IMR-90 (cell line): Measurements from ENCODE around the gene DHX38. TPM values are rescaled to one million over a fixed set of nuclear protein-coding genes. Genes with fewer than 3 reads are reported as not detected.

Source experiments
- ATAC-seq: fragments of 200-7000 bp; cut with Tn5 transposase; 2 replicates; pipeline ENCODE4 v1.9.1; 2020; ENCODE audit warnings: low read depth, mild to moderate bottlenecking, moderate library complexity
- BruUV-seq: library from RNA; stranded (reverse); fragments of 400-500 nt; replicated peaks from 2 replicates; lab custom pipeline; 2021; lab: Mats Ljungman, UMichigan
- CTCF ChIA-PET: fragments of 300-600 bp; formaldehyde crosslinking; extraction: SDS; loops from one replicate; lab custom pipeline; 2021; ENCODE audit warnings: antibody characterized with exemption; lab: Yijun Ruan, JAX
- POLR2A ChIA-PET: fragments of 300-600 bp; sonication (Branson Sonifier 250); formaldehyde crosslinking; loops from one replicate; lab custom pipeline; 2022; ENCODE audit warnings: antibody characterized with exemption; ENCODE audit not compliant: unreplicated experiment; lab: Charles Lee
- DNase-seq: peaks from one replicate; pipeline ENCODE4 v3.0.0; 2013
- H2AFZ ChIP-seq: replicated peaks from 2 replicates; pipeline ENCODE3; 2013; ENCODE audit warnings: low read length, mild to moderate bottlenecking; ENCODE audit not compliant: poor library complexity
- H2AK5ac ChIP-seq: 2 replicates; pipeline ENCODE4 v1.6.1; 2013; ENCODE audit warnings: low read depth, low read length, inconsistent platforms
- H2AK9ac ChIP-seq: replicated peaks from 2 replicates; pipeline ENCODE3; 2013; ENCODE audit warnings: mild to moderate bottlenecking, low read depth, low read length, moderate library complexity; ENCODE audit not compliant: poor library complexity
- H2BK120ac ChIP-seq: 2 replicates; pipeline ENCODE4 v1.6.1; 2013; ENCODE audit warnings: low read depth, low read length, inconsistent platforms
- H2BK15ac ChIP-seq: 3 replicates; pipeline ENCODE4 v1.6.1; 2013; ENCODE audit warnings: low read depth, low read length, inconsistent platforms
- H2BK20ac ChIP-seq: 2 replicates; pipeline ENCODE4 v1.6.1; 2013; ENCODE audit warnings: low read depth, mild to moderate bottlenecking, inconsistent platforms, low read length, moderate library complexity
- H2BK5ac ChIP-seq: 2 replicates; pipeline ENCODE4 v1.6.1; 2013; ENCODE audit warnings: mild to moderate bottlenecking, low read depth, low read length, inconsistent platforms; ENCODE audit not compliant: poor library complexity, severe bottlenecking
- H3K14ac ChIP-seq: replicated peaks from 2 replicates; pipeline ENCODE4 v1.6.1; 2013; ENCODE audit warnings: low read depth, low read length, inconsistent platforms
- H3K18ac ChIP-seq: 2 replicates; pipeline ENCODE4 v1.6.1; 2013; ENCODE audit warnings: low read depth, low read length, control low read depth
- H3K23ac ChIP-seq: 2 replicates; pipeline ENCODE4 v1.6.1; 2013; ENCODE audit warnings: low read depth, low read length, inconsistent platforms
- H3K27ac ChIP-seq: 2 replicates; pipeline ENCODE4 v1.5.1; 2013; ENCODE audit warnings: mild to moderate bottlenecking, control low read depth, low read length; ENCODE audit not compliant: insufficient read depth
- H3K27me3 ChIP-seq: 2 replicates; pipeline ENCODE4 v1.6.1; 2013; ENCODE audit warnings: low read length; ENCODE audit not compliant: control insufficient read depth, insufficient read depth
- H3K36me3 ChIP-seq: 2 replicates; pipeline ENCODE4 v1.6.1; 2013; ENCODE audit warnings: low read length, mixed read lengths; ENCODE audit not compliant: control insufficient read depth, insufficient read depth
- H3K4ac ChIP-seq: 2 replicates; pipeline ENCODE4 v1.6.1; 2013; ENCODE audit warnings: low read depth, low read length, inconsistent platforms
- H3K4me1 ChIP-seq: 2 replicates; pipeline ENCODE4 v1.6.1; 2013; ENCODE audit warnings: low read length, mixed read lengths; ENCODE audit not compliant: control insufficient read depth, insufficient read depth
- H3K4me2 ChIP-seq: 2 replicates; pipeline ENCODE4 v1.6.1; 2013; ENCODE audit warnings: low read depth, mild to moderate bottlenecking, control low read depth, low read length, moderate library complexity
- H3K4me3 ChIP-seq: 2 replicates; pipeline ENCODE4 v1.5.1; 2013; ENCODE audit warnings: low read depth, mild to moderate bottlenecking, control low read depth, low read length, moderate library complexity; ENCODE audit not compliant: insufficient read depth
- H3K56ac ChIP-seq: 2 replicates; pipeline ENCODE4 v1.6.1; 2013; ENCODE audit warnings: low read length, inconsistent platforms; ENCODE audit not compliant: insufficient read depth; ENCODE audit errors: extremely low read depth
- H3K79me1 ChIP-seq, 2 experiments: 2 replicates each; pipeline ENCODE4 v1.6.1; 2013; ENCODE audit warnings: low read length in 2 of 2, inconsistent platforms in 1 of 2, low read depth in 1 of 2
- H3K9ac ChIP-seq: 2 replicates; pipeline ENCODE4 v1.6.1; 2013; ENCODE audit warnings: low read depth, low read length, control low read depth
- H3K9me1 ChIP-seq: 2 replicates; pipeline ENCODE4 v1.6.1; 2013; ENCODE audit warnings: low read length, inconsistent platforms; ENCODE audit not compliant: insufficient read depth
- H3K9me3 ChIP-seq: 2 replicates; pipeline ENCODE4 v1.6.1; 2013; ENCODE audit warnings: low read length; ENCODE audit not compliant: control insufficient read depth, insufficient read depth
- H4K20me1 ChIP-seq: 2 replicates; pipeline ENCODE4 v1.6.1; 2013; ENCODE audit warnings: low read length, inconsistent platforms; ENCODE audit not compliant: insufficient read depth
- H4K5ac ChIP-seq: 2 replicates; pipeline ENCODE4 v1.6.1; 2013; ENCODE audit warnings: mild to moderate bottlenecking, low read depth, low read length, control low read depth
- H4K8ac ChIP-seq, 2 experiments: 2 replicates each; pipeline ENCODE4 v1.6.1; 2013; ENCODE audit warnings: low read depth in 2 of 2, low read length in 2 of 2, control low read depth in 1 of 2, inconsistent platforms in 1 of 2
- H4K91ac ChIP-seq: 2 replicates; pipeline ENCODE4 v1.6.1; 2013; ENCODE audit warnings: low read depth, low read length, inconsistent platforms; ENCODE audit not compliant: insufficient read depth
- BHLHE40 ChIP-seq: fragments of 150-350 bp; IDR thresholded peaks from 2 replicates; pipeline ENCODE4 v1.6.1; 2016; ENCODE audit warnings: mild to moderate bottlenecking, low read depth, low read length
- CEBPB ChIP-seq: IDR thresholded peaks from 2 replicates; pipeline ENCODE4 v1.6.1; 2012; ENCODE audit warnings: low read depth, low read length, improper control_type of control experiment
- CHD1 ChIP-seq: IDR thresholded peaks from 2 replicates; pipeline ENCODE4 v1.6.1; 2012; ENCODE audit warnings: low read depth, low read length, improper control_type of control experiment
- CTCF ChIP-seq: conservative IDR thresholded peaks from 2 replicates; pipeline ENCODE4 v1.5.1; 2012; ENCODE audit warnings: mild to moderate bottlenecking, low read depth, low read length, improper control_type of control experiment
- ELK1 ChIP-seq: fragments of 150-350 bp; IDR thresholded peaks from 2 replicates; pipeline ENCODE4 v1.6.1; 2016; ENCODE audit warnings: low read depth, mild to moderate bottlenecking, low read length, moderate library complexity, borderline replicate concordance
- FOS ChIP-seq: fragments of 150-350 bp; IDR thresholded peaks from 2 replicates; pipeline ENCODE4 v1.6.1; 2016; ENCODE audit warnings: low read depth, low read length
- MAFK ChIP-seq: IDR thresholded peaks from 2 replicates; pipeline ENCODE4 v1.6.1; 2012; ENCODE audit warnings: low read depth, low read length, improper control_type of control experiment
- MAZ ChIP-seq: IDR thresholded peaks from 2 replicates; pipeline ENCODE4 v1.6.1; 2012; ENCODE audit warnings: low read depth, mild to moderate bottlenecking, low read length, improper control_type of control experiment, moderate library complexity, borderline replicate concordance
- MXI1 ChIP-seq: IDR thresholded peaks from 2 replicates; pipeline ENCODE4 v1.6.1; 2012; ENCODE audit warnings: low read depth, mild to moderate bottlenecking, low read length, moderate library complexity, borderline replicate concordance
- NFE2L2 ChIP-seq: fragments of 150-350 bp; IDR thresholded peaks from 2 replicates; pipeline ENCODE4 v1.6.1; 2016; ENCODE audit warnings: low read depth, mild to moderate bottlenecking, low read length
- POLR2A ChIP-seq: IDR thresholded peaks from 2 replicates; pipeline ENCODE4 v1.6.1; 2012; ENCODE audit warnings: mild to moderate bottlenecking, low read depth, low read length
- RAD21 ChIP-seq: IDR thresholded peaks from 2 replicates; pipeline ENCODE4 v1.6.1; 2012; ENCODE audit warnings: low read length, improper control_type of control experiment
- RCOR1 ChIP-seq: IDR thresholded peaks from 2 replicates; pipeline ENCODE4 v1.6.1; 2012; ENCODE audit warnings: mild to moderate bottlenecking, low read length, improper control_type of control experiment; ENCODE audit not compliant: insufficient replicate concordance
- RFX5 ChIP-seq: IDR thresholded peaks from 2 replicates; pipeline ENCODE4 v1.8.0; 2012; ENCODE audit warnings: low read depth, mild to moderate bottlenecking, low read length, moderate library complexity
- SMC3 ChIP-seq: fragments of 150-350 bp; IDR thresholded peaks from 2 replicates; pipeline ENCODE4 v1.6.1; 2016; ENCODE audit warnings: low read depth, mild to moderate bottlenecking, antibody characterized with exemption, low read length, moderate library complexity
- USF2 ChIP-seq: fragments of 150-350 bp; IDR thresholded peaks from 2 replicates; pipeline ENCODE4 v1.6.1; 2017; ENCODE audit warnings: mild to moderate bottlenecking, antibody characterized with exemption, low read length, low read depth
- WGBS, 2 experiments: methylation state at CpG; one replicate each; pipeline versions ENCODE4 v1.1.5 to v1.1.7; 2013; ENCODE audit warnings: missing lambda C conversion rate in 2 of 2; ENCODE audit not compliant: insufficient read length in 1 of 2; ENCODE audit errors: extremely low coverage in 2 of 2; 5-methylcytosine and 5-hydroxymethylcytosine counted together
- dilution Hi-C: fragments of 300-500 bp; cut with HindIII; formaldehyde crosslinking; loops from one replicate; pipeline ENCODE4 v1.14.3; 2018; ENCODE audit warnings: low sequenced_read_pairs; ENCODE audit not compliant: unreplicated experiment
- in situ Hi-C: fragments of 300-500 bp; cut with MboI; formaldehyde crosslinking; loops from 3 replicates; pipeline ENCODE4 v1.14.3; 2019; ENCODE audit warnings: low sequenced_read_pairs, inconsistent platforms, mixed read lengths
- intact Hi-C: fragments of 100-400 bp; cut with micrococcal nuclease; formaldehyde crosslinking; loops from 2 replicates; pipeline ENCODE4 v1.10.0; 2022
- polyA plus RNA-seq, 3 experiments: library from polyadenylated mRNA; depleted of rRNA; stranded (reverse); fragments of >200 nt; gene quantifications; 2 replicates each; pipeline ENCODE4 v1.2.3, GENCODE V29; 2012; ENCODE audit warnings: low replicate concordance in 1 of 3
- total RNA-seq: library from RNA; depleted of rRNA; stranded (reverse); fragments of >200 nt; gene quantifications from 2 replicates; pipeline ENCODE4 v1.2.3, GENCODE V29; 2012

DHX38 gene
- total and polyA plus RNA-seq, 2 of the 4 experiments (the other 2 are of a cell fraction): 45.4 to 49.6 TPM

GRCh38 chr16:72084445-72084844, 9.2 kb upstream of the DHX38 start:
- no peak overlapping the region for H3K4me3 ChIP-seq
- H3K18ac ChIP-seq: no peak overlapping the region
- intact Hi-C loops (no loop called here), dilution Hi-C loops (no loop called here), in situ Hi-C loops (no loop called here)
- H4K8ac ChIP-seq: no peak overlapping the region
- POLR2A ChIA-PET: no interaction called here
- 100% methylated on average over 1 of the region's 10 CpGs; no CpG with 5 or more reads in 1 of the 2 experiments for WGBS, 2 experiments
- H2BK120ac ChIP-seq: no peak overlapping the region
- H3K4ac ChIP-seq: no peak overlapping the region
- no peak overlapping the region for H3K14ac ChIP-seq
- no peak overlapping the region for H2AK9ac ChIP-seq
- BruUV-seq: no TSS peak
- H3K27ac ChIP-seq: no peak overlapping the region
- H3K36me3 ChIP-seq: peaks cover 28% of the 10 kb centered on the region
- no peak overlapping the region for H3K23ac ChIP-seq
- no peak overlapping the region for H3K9ac ChIP-seq
- no peak overlapping the region for H2AK5ac ChIP-seq
- H3K4me1 ChIP-seq: no peaks in the 10 kb centered on the region
- H2BK5ac ChIP-seq: no peak overlapping the region
- DNase-seq (no peak), ATAC-seq (no peak)
- no peak overlapping the region for H4K5ac ChIP-seq
- no peak overlapping the region for H2AFZ ChIP-seq
- no peaks in the 10 kb centered on the region for H3K27me3 ChIP-seq
- peaks cover 6% of the 10 kb centered on the region; the same call in 1 of the 2 replicates for H3K9me3 ChIP-seq
- TF ChIP-seq ELK1: no peak
- no peak for TF ChIP-seq RFX5
- no peak for TF ChIP-seq CTCF
- no peak for TF ChIP-seq POLR2A
- TF ChIP-seq CEBPB: no peak
- no peak for TF ChIP-seq MXI1
- no peak for TF ChIP-seq CHD1
- no peak for TF ChIP-seq RCOR1
- TF ChIP-seq BHLHE40: no peak
- TF ChIP-seq SMC3: no peak
- no peak for TF ChIP-seq RAD21
- no peak for TF ChIP-seq NFE2L2
- no peak for TF ChIP-seq MAZ
- no peak for TF ChIP-seq MAFK
- no peak for TF ChIP-seq FOS
- TF ChIP-seq USF2: no peak
- H3K79me1 ChIP-seq: no peaks in the 10 kb centered on the region
- H3K4me2 ChIP-seq: no peak overlapping the region
- H4K91ac ChIP-seq: no peak overlapping the region
- no peaks in the 10 kb centered on the region for H3K9me1 ChIP-seq
- H3K56ac ChIP-seq: no peak overlapping the region
- H2BK20ac ChIP-seq: no peak overlapping the region
- no peak overlapping the region for H2BK15ac ChIP-seq
- CTCF ChIA-PET: no interaction called here
- no peaks in the 10 kb centered on the region for H4K20me1 ChIP-seq
